GM21390 (cell line): ENCODE measurements around the gene PAH.
"Not testable (repeated sequence)": the region's sequence is repeated elsewhere in the genome, so short reads cannot be mapped to it uniquely, and the experiment has no call there.

Experiments
- ATAC-seq: cut with Tn5 transposase; IDR thresholded peaks from one replicate; pipeline ENCODE4 v1.9.1; 2021; ENCODE audit not compliant: unreplicated experiment

The PAH gene

GRCh38 chr12:102833687-102834441 is 83.2 kb downstream of the PAH start:
- no peak for ATAC-seq

GRCh38 chr12:102832826-102833225 is 84.2 kb downstream of the PAH start:
- ATAC-seq, result not testable (repeated sequence)

GRCh38 chr12:102824218-102824835 is 92.7 kb downstream of the PAH start:
- ATAC-seq, result no peak

GRCh38 chr12:102821149-102821548 is 95.9 kb downstream of the PAH start:
- no peak for ATAC-seq

- no peak for ATAC-seq
These were observed 100.1 kb downstream of the PAH start for GRCh38 chr12:102816816-102817434.

GRCh38 chr12:102814691-102815367 is 102.2 kb downstream of the PAH start:
- ATAC-seq, result no peak

- no peak for ATAC-seq
These were observed 104.7 kb downstream of the PAH start for GRCh38 chr12:102812344-102812743.

GRCh38 chr12:102811110-102811737 is 105.8 kb downstream of the PAH start:
- ATAC-seq, result no peak

GRCh38 chr12:102808412-102808811 is 108.6 kb downstream of the PAH start:
- ATAC-seq, result no peak

GRCh38 chr12:102806592-102806991 is 110.5 kb downstream of the PAH start:
- ATAC-seq, result no peak

GRCh38 chr12:102806110-102806509 is 110.9 kb downstream of the PAH start:
- no peak for ATAC-seq

GRCh38 chr12:102800565-102800964 is 116.5 kb downstream of the PAH start:
- ATAC-seq, result no peak

GRCh38 chr12:102799229-102799628 is 117.8 kb downstream of the PAH start:
- ATAC-seq, result no peak

- no peak for ATAC-seq
These were observed 119.5 kb downstream of the PAH start for GRCh38 chr12:102797528-102797927.

GRCh38 chr12:102793921-102794320 is 123.1 kb downstream of the PAH start:
- ATAC-seq, result no peak
